ENCODE data around the gene C14orf93. TPM values are rescaled to one million over a fixed set of nuclear protein-coding genes. Genes with fewer than 3 reads are reported as not detected.

C14orf93 gene
- total and polyA plus RNA-seq, 4 donors = 7.5 to 14.9 (median 9.3) TPM

- Histone ChIP-seq H3K36me3 (ENCODE audit: control insufficient read depth in 4 of 4, insufficient read depth in 4 of 4, low read length in 4 of 4) (no peaks in the 10 kb centered on the region), H3K27me3 (ENCODE audit: control insufficient read depth in 3 of 3, insufficient read depth in 3 of 3, low read length in 2 of 3) (no peaks in the 10 kb centered on the region), H3K4me3 (no peak overlapping the region), H3K4me1 (ENCODE audit: control insufficient read depth in 5 of 5, insufficient read depth in 5 of 5, low read length in 5 of 5) (peaks cover 0 to 11% (median 4%) of the 10 kb centered on the region in 5 donors), H3K9me3 (ENCODE audit: control insufficient read depth in 4 of 4, insufficient read depth in 3 of 4, low read length in 3 of 4) (no peaks in the 10 kb centered on the region), H3K27ac (ENCODE audit: low read depth in 1 of 2, low read length in 1 of 2) (no peak overlapping the region), H3K9ac (ENCODE audit: insufficient read depth in 1 of 2, low read length in 2 of 2) (no peak overlapping the region)
- WGBS, 2 donors = 85 to 94% methylated on average over 4 of the region's 4 CpGs
- ATAC-seq (ENCODE audit: insufficient read depth, low FRiP score) = no peak
- TF ChIP-seq, protein P1, sequence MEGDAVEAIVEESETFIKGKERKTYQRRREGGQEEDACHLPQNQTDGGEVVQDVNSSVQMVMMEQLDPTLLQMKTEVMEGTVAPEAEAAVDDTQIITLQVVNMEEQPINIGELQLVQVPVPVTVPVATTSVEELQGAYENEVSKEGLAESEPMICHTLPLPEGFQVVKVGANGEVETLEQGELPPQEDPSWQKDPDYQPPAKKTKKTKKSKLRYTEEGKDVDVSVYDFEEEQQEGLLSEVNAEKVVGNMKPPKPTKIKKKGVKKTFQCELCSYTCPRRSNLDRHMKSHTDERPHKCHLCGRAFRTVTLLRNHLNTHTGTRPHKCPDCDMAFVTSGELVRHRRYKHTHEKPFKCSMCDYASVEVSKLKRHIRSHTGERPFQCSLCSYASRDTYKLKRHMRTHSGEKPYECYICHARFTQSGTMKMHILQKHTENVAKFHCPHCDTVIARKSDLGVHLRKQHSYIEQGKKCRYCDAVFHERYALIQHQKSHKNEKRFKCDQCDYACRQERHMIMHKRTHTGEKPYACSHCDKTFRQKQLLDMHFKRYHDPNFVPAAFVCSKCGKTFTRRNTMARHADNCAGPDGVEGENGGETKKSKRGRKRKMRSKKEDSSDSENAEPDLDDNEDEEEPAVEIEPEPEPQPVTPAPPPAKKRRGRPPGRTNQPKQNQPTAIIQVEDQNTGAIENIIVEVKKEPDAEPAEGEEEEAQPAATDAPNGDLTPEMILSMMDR (IDR thresholded peaks at IDR 0.05; ENCODE audit: control extremely low read depth, extremely low read depth) = no peak
- no peak for DNase-seq
Observed at GRCh38 chr14:23040100-23040499, 30.2 kb upstream of the C14orf93 start.

- Histone ChIP-seq H3K27ac (ENCODE audit: low read depth in 1 of 2, low read length in 1 of 2) (peak overlapping the region; percentile 97 to 99), H3K27me3 (ENCODE audit: control insufficient read depth in 3 of 3, insufficient read depth in 3 of 3, low read length in 2 of 3) (no peaks in the 10 kb centered on the region), H3K36me3 (ENCODE audit: control insufficient read depth in 4 of 4, insufficient read depth in 4 of 4, low read length in 4 of 4) (peaks cover 4 to 13% (median 7%) of the 10 kb centered on the region in 4 donors), H3K9me3 (ENCODE audit: control insufficient read depth in 4 of 4, insufficient read depth in 3 of 4, low read length in 3 of 4) (no peaks in the 10 kb centered on the region), H3K4me1 (ENCODE audit: control insufficient read depth in 5 of 5, insufficient read depth in 5 of 5, low read length in 5 of 5) (peaks cover 0 to 17% (median 10%) of the 10 kb centered on the region in 5 donors), H3K9ac (ENCODE audit: insufficient read depth in 1 of 2, low read length in 2 of 2) (peak overlapping the region in 1 of 2 donors; percentile 84), H3K4me3 (no peak overlapping the region)
- ATAC-seq (ENCODE audit: insufficient read depth, low FRiP score) = no peak
- 72 to 73% methylated on average over 14 of the region's 14 CpGs for WGBS, 2 donors
- no peak for DNase-seq
- TF ChIP-seq, protein P1 (IDR thresholded peaks at IDR 0.05; ENCODE audit: control extremely low read depth, extremely low read depth) = no peak
Observed at GRCh38 chr14:23035303-23036144, 25.6 kb upstream of the C14orf93 start.

- H3K4me1 ChIP-seq (ENCODE audit: control insufficient read depth in 5 of 5, insufficient read depth in 5 of 5, low read length in 5 of 5) = peaks cover 0 to 17% (median 10%) of the 10 kb centered on the region in 5 donors
- ATAC-seq (ENCODE audit: insufficient read depth, low FRiP score) (peak; percentile 97), DNase-seq (peak; percentile 92 to 97 (median 97))
- 0% methylated on average over 36 of the region's 36 CpGs for WGBS, 2 donors
- H3K27me3 ChIP-seq (ENCODE audit: control insufficient read depth in 3 of 3, insufficient read depth in 3 of 3, low read length in 2 of 3) = no peaks in the 10 kb centered on the region
- peak within 1 kb of the TSS; percentile 97 to 99 for H3K27ac ChIP-seq (ENCODE audit: low read depth in 1 of 2, low read length in 1 of 2)
- H3K36me3 ChIP-seq (ENCODE audit: control insufficient read depth in 4 of 4, insufficient read depth in 4 of 4, low read length in 4 of 4) = peaks cover 4 to 15% (median 7%) of the 10 kb centered on the region in 4 donors
- no peaks in the 10 kb centered on the region for H3K9me3 ChIP-seq (ENCODE audit: control insufficient read depth in 4 of 4, insufficient read depth in 3 of 4, low read length in 3 of 4)
- TF ChIP-seq, protein P1 (IDR thresholded peaks at IDR 0.05; ENCODE audit: control extremely low read depth, extremely low read depth) = no peak
- peak within 1 kb of the TSS; percentile 96 for H3K4me3 ChIP-seq
- peak within 1 kb of the TSS; percentile 84 to 96 for H3K9ac ChIP-seq (ENCODE audit: insufficient read depth in 1 of 2, low read length in 2 of 2)
Observed at GRCh38 chr14:23034498-23035302, 24.8 kb upstream of the C14orf93 start, which contains the start of gene PSMB5. PSMB5 (minus strand) TSS chr14:23034900; CDS start chr14:23034881, 19 bp downstream.
